Measurements from ENCODE around the gene TSPAN5.

The TSPAN5 gene

GRCh38 chr4:98648602-98649001 lies 9.8 kb downstream of the TSPAN5 start:
- H3K27ac ChIP-seq (ENCODE audit: low read depth in 2 of 2, low read length in 2 of 2): no peak overlapping the region
- no peaks in the 10 kb centered on the region for H3K9me3 ChIP-seq (ENCODE audit: control insufficient read depth in 2 of 2, low read length in 2 of 2)
- H3K4me3 ChIP-seq (ENCODE audit: low read length in 2 of 2): no peak overlapping the region
- H3K27me3 ChIP-seq (ENCODE audit: control insufficient read depth in 2 of 2, insufficient read depth in 2 of 2, low read length in 2 of 2): no peaks in the 10 kb centered on the region
- H3K9ac ChIP-seq (ENCODE audit: low read depth in 1 of 2, low read length in 2 of 2): no peak overlapping the region
- H3K36me3 ChIP-seq (ENCODE audit: control insufficient read depth in 2 of 2, insufficient read depth in 2 of 2, low read length in 2 of 2): no peaks in the 10 kb centered on the region
- no peaks in the 10 kb centered on the region for H3K4me1 ChIP-seq (ENCODE audit: control insufficient read depth in 2 of 2, insufficient read depth in 2 of 2, low read length in 2 of 2)

- no peak overlapping the region for H3K27ac ChIP-seq (ENCODE audit: low read depth in 2 of 2, low read length in 2 of 2)
- no peak overlapping the region for H3K9ac ChIP-seq (ENCODE audit: low read depth in 1 of 2, low read length in 2 of 2)
Observed at GRCh38 chr4:98646422-98646821, 12.0 kb downstream of the TSPAN5 start.

GRCh38 chr4:98645527-98645926 lies 12.9 kb downstream of the TSPAN5 start:
- Histone ChIP-seq H3K4me3 (ENCODE audit: low read length in 2 of 2) (no peak overlapping the region), H3K36me3 (ENCODE audit: control insufficient read depth in 2 of 2, insufficient read depth in 2 of 2, low read length in 2 of 2) (no peaks in the 10 kb centered on the region), H3K9me3 (ENCODE audit: control insufficient read depth in 2 of 2, low read length in 2 of 2) (no peaks in the 10 kb centered on the region), H3K9ac (ENCODE audit: low read depth in 1 of 2, low read length in 2 of 2) (no peak overlapping the region), H3K4me1 (ENCODE audit: control insufficient read depth in 2 of 2, insufficient read depth in 2 of 2, low read length in 2 of 2) (peaks cover 0 to 3% of the 10 kb centered on the region in 2 donors), H3K27ac (ENCODE audit: low read depth in 2 of 2, low read length in 2 of 2) (no peak overlapping the region), H3K27me3 (ENCODE audit: control insufficient read depth in 2 of 2, insufficient read depth in 2 of 2, low read length in 2 of 2) (no peaks in the 10 kb centered on the region)

More at GRCh38 chr4:98646422-98646821, 12.0 kb downstream of the TSPAN5 start:
- H3K27me3 ChIP-seq (ENCODE audit: control insufficient read depth in 2 of 2, insufficient read depth in 2 of 2, low read length in 2 of 2): no peaks in the 10 kb centered on the region
- peaks cover 0 to 3% of the 10 kb centered on the region in 2 donors for H3K4me1 ChIP-seq (ENCODE audit: control insufficient read depth in 2 of 2, insufficient read depth in 2 of 2, low read length in 2 of 2)
- H3K9me3 ChIP-seq (ENCODE audit: control insufficient read depth in 2 of 2, low read length in 2 of 2): no peaks in the 10 kb centered on the region
- H3K36me3 ChIP-seq (ENCODE audit: control insufficient read depth in 2 of 2, insufficient read depth in 2 of 2, low read length in 2 of 2): no peaks in the 10 kb centered on the region
- no peak overlapping the region for H3K4me3 ChIP-seq (ENCODE audit: low read length in 2 of 2)

GRCh38 chr4:98643755-98644154 lies 14.7 kb downstream of the TSPAN5 start:
- Histone ChIP-seq H3K27ac (ENCODE audit: low read depth in 2 of 2, low read length in 2 of 2) (no peak overlapping the region), H3K4me3 (ENCODE audit: low read length in 2 of 2) (no peak overlapping the region), H3K9ac (ENCODE audit: low read depth in 1 of 2, low read length in 2 of 2) (no peak overlapping the region), H3K36me3 (ENCODE audit: control insufficient read depth in 2 of 2, insufficient read depth in 2 of 2, low read length in 2 of 2) (no peaks in the 10 kb centered on the region), H3K9me3 (ENCODE audit: control insufficient read depth in 2 of 2, low read length in 2 of 2) (no peaks in the 10 kb centered on the region), H3K4me1 (ENCODE audit: control insufficient read depth in 2 of 2, insufficient read depth in 2 of 2, low read length in 2 of 2) (peaks cover 0 to 3% of the 10 kb centered on the region in 2 donors), H3K27me3 (ENCODE audit: control insufficient read depth in 2 of 2, insufficient read depth in 2 of 2, low read length in 2 of 2) (no peaks in the 10 kb centered on the region)

- no peaks in the 10 kb centered on the region for H3K9me3 ChIP-seq (ENCODE audit: control insufficient read depth in 2 of 2, low read length in 2 of 2)
- H3K27me3 ChIP-seq (ENCODE audit: control insufficient read depth in 2 of 2, insufficient read depth in 2 of 2, low read length in 2 of 2): no peaks in the 10 kb centered on the region
- H3K9ac ChIP-seq (ENCODE audit: low read depth in 1 of 2, low read length in 2 of 2): no peak overlapping the region
- H3K4me3 ChIP-seq (ENCODE audit: low read length in 2 of 2): no peak overlapping the region
- H3K27ac ChIP-seq (ENCODE audit: low read depth in 2 of 2, low read length in 2 of 2): no peak overlapping the region
- H3K36me3 ChIP-seq (ENCODE audit: control insufficient read depth in 2 of 2, insufficient read depth in 2 of 2, low read length in 2 of 2): no peaks in the 10 kb centered on the region
- peaks cover 0 to 3% of the 10 kb centered on the region in 2 donors for H3K4me1 ChIP-seq (ENCODE audit: control insufficient read depth in 2 of 2, insufficient read depth in 2 of 2, low read length in 2 of 2)
Observed at GRCh38 chr4:98642991-98643426, 15.4 kb downstream of the TSPAN5 start.

- no peak overlapping the region for H3K4me3 ChIP-seq (ENCODE audit: low read length in 2 of 2)
- H3K36me3 ChIP-seq (ENCODE audit: control insufficient read depth in 2 of 2, insufficient read depth in 2 of 2, low read length in 2 of 2): no peaks in the 10 kb centered on the region
- H3K27ac ChIP-seq (ENCODE audit: low read depth in 2 of 2, low read length in 2 of 2): no peak overlapping the region
- peaks cover 0 to 3% of the 10 kb centered on the region in 2 donors for H3K4me1 ChIP-seq (ENCODE audit: control insufficient read depth in 2 of 2, insufficient read depth in 2 of 2, low read length in 2 of 2)
- H3K9me3 ChIP-seq (ENCODE audit: control insufficient read depth in 2 of 2, low read length in 2 of 2): no peaks in the 10 kb centered on the region
- H3K9ac ChIP-seq (ENCODE audit: low read depth in 1 of 2, low read length in 2 of 2): no peak overlapping the region
- H3K27me3 ChIP-seq (ENCODE audit: control insufficient read depth in 2 of 2, insufficient read depth in 2 of 2, low read length in 2 of 2): no peaks in the 10 kb centered on the region
Observed at GRCh38 chr4:98641906-98642668, 16.3 kb downstream of the TSPAN5 start.

GRCh38 chr4:98641376-98641775 lies 17.0 kb downstream of the TSPAN5 start:
- no peak overlapping the region for H3K9ac ChIP-seq (ENCODE audit: low read depth in 1 of 2, low read length in 2 of 2)
- H3K36me3 ChIP-seq (ENCODE audit: control insufficient read depth in 2 of 2, insufficient read depth in 2 of 2, low read length in 2 of 2): no peaks in the 10 kb centered on the region
- H3K9me3 ChIP-seq (ENCODE audit: control insufficient read depth in 2 of 2, low read length in 2 of 2): no peaks in the 10 kb centered on the region
- H3K4me1 ChIP-seq (ENCODE audit: control insufficient read depth in 2 of 2, insufficient read depth in 2 of 2, low read length in 2 of 2): peaks cover 0 to 3% of the 10 kb centered on the region in 2 donors
- no peak overlapping the region for H3K4me3 ChIP-seq (ENCODE audit: low read length in 2 of 2)
- H3K27ac ChIP-seq (ENCODE audit: low read depth in 2 of 2, low read length in 2 of 2): no peak overlapping the region
- no peaks in the 10 kb centered on the region for H3K27me3 ChIP-seq (ENCODE audit: control insufficient read depth in 2 of 2, insufficient read depth in 2 of 2, low read length in 2 of 2)

GRCh38 chr4:98639523-98639922 lies 18.9 kb downstream of the TSPAN5 start:
- Histone ChIP-seq H3K4me3 (ENCODE audit: low read length in 2 of 2) (no peak overlapping the region), H3K9ac (ENCODE audit: low read depth in 1 of 2, low read length in 2 of 2) (no peak overlapping the region), H3K27me3 (ENCODE audit: control insufficient read depth in 2 of 2, insufficient read depth in 2 of 2, low read length in 2 of 2) (no peaks in the 10 kb centered on the region), H3K4me1 (ENCODE audit: control insufficient read depth in 2 of 2, insufficient read depth in 2 of 2, low read length in 2 of 2) (peaks cover 0 to 3% of the 10 kb centered on the region in 2 donors), H3K27ac (ENCODE audit: low read depth in 2 of 2, low read length in 2 of 2) (no peak overlapping the region), H3K36me3 (ENCODE audit: control insufficient read depth in 2 of 2, insufficient read depth in 2 of 2, low read length in 2 of 2) (no peaks in the 10 kb centered on the region), H3K9me3 (ENCODE audit: control insufficient read depth in 2 of 2, low read length in 2 of 2) (no peaks in the 10 kb centered on the region)

- no peak overlapping the region for H3K27ac ChIP-seq (ENCODE audit: low read depth in 2 of 2, low read length in 2 of 2)
- H3K4me3 ChIP-seq (ENCODE audit: low read length in 2 of 2): no peak overlapping the region
- peaks cover 0 to 3% of the 10 kb centered on the region in 2 donors for H3K4me1 ChIP-seq (ENCODE audit: control insufficient read depth in 2 of 2, insufficient read depth in 2 of 2, low read length in 2 of 2)
- H3K9ac ChIP-seq (ENCODE audit: low read depth in 1 of 2, low read length in 2 of 2): no peak overlapping the region
- H3K9me3 ChIP-seq (ENCODE audit: control insufficient read depth in 2 of 2, low read length in 2 of 2): no peaks in the 10 kb centered on the region
- no peaks in the 10 kb centered on the region for H3K36me3 ChIP-seq (ENCODE audit: control insufficient read depth in 2 of 2, insufficient read depth in 2 of 2, low read length in 2 of 2)
- no peaks in the 10 kb centered on the region for H3K27me3 ChIP-seq (ENCODE audit: control insufficient read depth in 2 of 2, insufficient read depth in 2 of 2, low read length in 2 of 2)
Observed at GRCh38 chr4:98639108-98639507, 19.3 kb downstream of the TSPAN5 start.

- H3K9me3 ChIP-seq (ENCODE audit: control insufficient read depth in 2 of 2, low read length in 2 of 2): no peaks in the 10 kb centered on the region
- peaks cover 0 to 3% of the 10 kb centered on the region in 2 donors for H3K4me1 ChIP-seq (ENCODE audit: control insufficient read depth in 2 of 2, insufficient read depth in 2 of 2, low read length in 2 of 2)
- H3K27me3 ChIP-seq (ENCODE audit: control insufficient read depth in 2 of 2, insufficient read depth in 2 of 2, low read length in 2 of 2): no peaks in the 10 kb centered on the region
- no peak overlapping the region for H3K9ac ChIP-seq (ENCODE audit: low read depth in 1 of 2, low read length in 2 of 2)
- no peak overlapping the region for H3K4me3 ChIP-seq (ENCODE audit: low read length in 2 of 2)
- H3K36me3 ChIP-seq (ENCODE audit: control insufficient read depth in 2 of 2, insufficient read depth in 2 of 2, low read length in 2 of 2): no peaks in the 10 kb centered on the region
- no peak overlapping the region for H3K27ac ChIP-seq (ENCODE audit: low read depth in 2 of 2, low read length in 2 of 2)
Observed at GRCh38 chr4:98638661-98639060, 19.8 kb downstream of the TSPAN5 start.
